C4-2B (cell line): ENCODE measurements around the gene TUBB1.

Source experiments
- CTCF ChIP-seq: fragments of 450-650 bp; conservative IDR thresholded peaks from 2 replicates; pipeline ENCODE4 v1.5.1; 2017; ENCODE audit warnings: mild to moderate bottlenecking
- ZFX ChIP-seq: fragments of 450-650 bp; IDR thresholded peaks from 2 replicates; pipeline ENCODE4 v1.6.1; 2017

GRCh38 chr20:59027741-59028320, 8.6 kb downstream of the TUBB1 start:
- TF ChIP-seq CTCF (no peak), ZFX (no peak)
